CD4-positive, alpha-beta T cell treated with Interleukin-4 for 4 hours (primary cell): ENCODE measurements around the gene CEBPB.

ENCODE experiments used
- DNase-seq: peaks from one replicate; pipeline ENCODE4 v3.0.0-alpha.2; 2020

The CEBPB gene

GRCh38 chr20:50231854-50232253 is 41.2 kb downstream of the CEBPB start:
- no peak for DNase-seq

GRCh38 chr20:50232651-50233324 is 42.2 kb downstream of the CEBPB start:
- DNase-seq, result no peak

GRCh38 chr20:50233325-50234212 is 42.9 kb downstream of the CEBPB start:
- no peak for DNase-seq

GRCh38 chr20:50234288-50234687 is 43.7 kb downstream of the CEBPB start:
- DNase-seq, result no peak

- DNase-seq, result no peak
Observed at GRCh38 chr20:50237349-50237748, 46.7 kb downstream of the CEBPB start.

- no peak for DNase-seq
Observed at GRCh38 chr20:50238081-50238800, 47.6 kb downstream of the CEBPB start.

GRCh38 chr20:50240092-50240491 is 49.5 kb downstream of the CEBPB start:
- DNase-seq, result no peak

- DNase-seq, result no peak
Observed at GRCh38 chr20:50242178-50242514, 51.5 kb downstream of the CEBPB start.
